SIG-M5 (cell line): Measurements from ENCODE around the gene GHDC.
"Not testable (repeated sequence)": the region's sequence is repeated elsewhere in the genome, so short reads cannot be mapped to it uniquely, and the experiment has no call there.

Experiments used
- DNase-seq: peaks from one replicate; lab custom pipeline; 2025; lab: John Stamatoyannopoulos, UW

The GHDC gene, protein sequence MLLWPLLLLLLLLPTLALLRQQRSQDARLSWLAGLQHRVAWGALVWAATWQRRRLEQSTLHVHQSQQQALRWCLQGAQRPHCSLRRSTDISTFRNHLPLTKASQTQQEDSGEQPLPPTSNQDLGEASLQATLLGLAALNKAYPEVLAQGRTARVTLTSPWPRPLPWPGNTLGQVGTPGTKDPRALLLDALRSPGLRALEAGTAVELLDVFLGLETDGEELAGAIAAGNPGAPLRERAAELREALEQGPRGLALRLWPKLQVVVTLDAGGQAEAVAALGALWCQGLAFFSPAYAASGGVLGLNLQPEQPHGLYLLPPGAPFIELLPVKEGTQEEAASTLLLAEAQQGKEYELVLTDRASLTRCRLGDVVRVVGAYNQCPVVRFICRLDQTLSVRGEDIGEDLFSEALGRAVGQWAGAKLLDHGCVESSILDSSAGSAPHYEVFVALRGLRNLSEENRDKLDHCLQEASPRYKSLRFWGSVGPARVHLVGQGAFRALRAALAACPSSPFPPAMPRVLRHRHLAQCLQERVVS

DNA sequence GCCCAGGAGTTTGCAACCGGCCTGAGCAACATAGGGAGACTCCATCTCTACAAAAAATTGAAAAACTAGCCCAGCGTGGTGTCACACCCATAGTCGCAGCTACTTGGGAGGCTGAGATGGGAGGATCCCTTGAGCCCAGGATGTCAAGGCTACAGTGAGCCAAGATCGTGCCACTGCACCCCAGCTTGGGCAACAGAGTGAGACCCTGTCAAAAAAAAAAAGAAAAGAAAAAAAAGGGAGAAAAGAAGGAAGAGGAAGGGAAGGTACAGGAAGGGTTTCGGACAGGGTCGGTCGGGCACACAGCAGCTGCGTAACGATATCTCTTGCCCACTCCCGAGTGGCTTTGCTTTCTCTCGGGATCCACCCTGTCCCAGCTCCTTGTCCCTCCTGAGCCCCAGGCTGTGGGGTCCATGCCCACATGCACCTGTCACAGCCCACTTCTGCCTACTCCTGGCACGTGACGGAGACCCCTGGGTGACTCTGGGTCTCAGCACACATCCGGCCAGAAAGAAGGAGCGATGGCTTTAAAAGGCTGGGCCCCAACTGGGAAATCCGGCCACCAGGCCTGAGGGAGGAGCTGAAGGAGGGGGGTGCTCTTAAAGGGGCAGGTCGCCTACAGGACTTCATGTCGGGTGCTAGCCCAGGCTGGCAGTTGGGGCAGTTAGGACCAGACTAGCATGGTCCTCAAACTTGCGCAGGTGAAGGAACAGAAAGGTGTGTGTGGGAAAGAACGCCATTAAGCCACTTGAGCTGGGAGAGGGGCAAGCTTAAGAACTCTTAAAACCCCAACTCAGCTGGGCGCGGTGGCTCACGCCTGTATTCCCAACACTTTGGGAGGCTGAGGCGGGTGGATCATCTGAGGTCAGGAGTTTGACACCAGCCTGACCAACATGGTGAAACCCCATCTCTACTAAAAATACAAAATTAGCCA lies at the start of gene GHDC:
Gene GHDC (minus strand): TSS at position 526 of the 931 bp plus-strand sequence. CDS start 913 bp downstream, outside the sequence.
- peak; percentile 22 for DNase-seq

DNA sequence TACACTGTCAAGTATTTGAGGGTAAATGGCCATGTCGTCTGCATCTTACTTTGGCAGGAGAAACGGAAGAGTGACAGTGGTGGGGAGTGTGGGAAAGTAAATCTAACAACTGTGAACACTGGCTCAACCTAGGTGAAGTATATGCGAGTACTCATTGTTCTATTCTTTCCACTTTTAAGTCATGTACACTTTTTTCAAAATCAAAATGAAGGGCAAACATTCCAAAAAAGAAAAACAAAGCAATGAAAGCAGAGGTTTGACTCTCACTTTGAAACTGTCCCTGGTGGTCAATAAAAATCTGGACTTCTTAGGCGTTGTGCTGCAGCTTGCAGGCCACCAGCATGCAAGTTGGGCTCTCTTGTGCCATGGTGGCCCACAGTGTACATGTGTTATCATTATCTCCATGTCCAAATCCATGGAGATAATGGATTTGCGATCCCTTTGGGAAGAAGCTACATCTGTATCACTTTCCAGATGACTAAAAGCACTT lies 49.2 kb upstream of the GHDC start:
- no peak for DNase-seq

DNA sequence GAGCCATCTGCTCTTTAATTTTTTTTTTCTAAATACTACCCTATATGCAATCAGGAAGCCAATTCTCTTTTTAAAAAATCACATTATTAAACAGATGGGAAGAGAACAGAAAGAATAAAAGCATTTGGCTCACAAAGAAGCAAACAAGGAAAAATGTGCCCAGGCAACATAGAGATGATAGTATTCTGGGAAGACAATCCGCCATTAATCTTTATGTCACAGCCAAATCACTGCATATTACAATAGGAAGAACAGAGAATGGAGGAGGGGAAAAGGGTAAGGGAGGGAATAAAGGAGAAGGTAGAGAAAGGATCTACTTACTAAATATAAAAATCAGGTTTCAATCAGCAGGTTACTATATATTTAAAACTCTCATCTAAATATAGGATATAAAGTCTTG lies 47.6 kb upstream of the GHDC start:
- no peak for DNase-seq

DNA sequence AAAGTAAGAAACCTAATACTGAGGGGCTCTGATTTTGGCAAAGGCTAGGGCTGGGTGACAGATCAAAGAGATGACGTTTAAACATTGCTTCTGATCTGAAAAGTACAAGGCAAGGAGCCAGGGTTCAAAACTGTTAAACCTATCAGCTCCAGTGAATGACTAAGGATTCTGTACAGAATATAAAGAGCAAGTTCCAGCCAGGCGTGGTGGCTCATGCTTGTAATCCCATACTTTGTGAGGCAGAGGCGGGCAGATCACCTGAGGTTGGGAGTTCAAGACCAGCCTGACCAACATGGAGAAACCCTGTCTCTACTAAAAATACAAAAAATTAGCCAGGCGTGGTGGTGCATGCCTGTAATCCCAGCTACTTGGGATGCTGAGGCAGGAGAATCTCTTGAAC lies 46.6 kb upstream of the GHDC start:
- DNase-seq = not testable (repeated sequence)

DNA sequence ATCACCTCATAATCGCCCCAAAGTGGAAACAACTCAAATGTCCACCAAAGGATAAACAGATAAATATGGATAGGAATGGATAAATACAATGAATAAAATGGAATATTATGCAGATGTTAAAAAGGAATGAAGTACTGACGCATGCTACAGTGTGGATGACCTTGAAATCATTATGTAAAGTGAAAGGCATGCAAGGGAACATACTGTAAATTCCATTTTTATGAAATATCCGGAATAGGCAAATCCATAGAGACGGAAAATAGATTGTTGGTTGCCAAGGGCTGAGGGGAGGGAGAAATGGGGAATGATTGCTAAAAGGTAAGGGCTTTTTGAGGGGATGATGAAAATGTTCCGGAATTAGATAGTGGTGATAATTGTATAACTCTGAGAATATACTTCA lies 45.9 kb upstream of the GHDC start:
- no peak for DNase-seq

DNA sequence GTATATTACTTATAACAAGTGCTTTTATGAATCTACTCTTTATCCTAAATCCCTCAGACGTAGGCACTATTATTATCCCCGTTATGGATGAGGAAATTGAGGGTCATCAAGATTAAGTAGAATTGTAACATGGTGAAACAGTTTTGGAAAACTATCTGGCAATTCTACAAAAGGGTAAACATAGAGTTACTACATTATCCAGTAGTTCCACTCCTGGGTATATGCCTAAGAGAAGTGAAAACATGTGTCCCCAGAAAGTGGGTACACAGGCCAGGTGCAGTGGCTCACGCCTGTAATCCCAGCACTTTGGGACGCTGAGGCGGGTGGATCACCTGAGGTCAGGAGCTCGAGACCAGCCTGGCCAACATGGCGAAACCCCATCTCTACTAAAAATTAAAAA lies 45.3 kb upstream of the GHDC start:
- not testable (repeated sequence) for DNase-seq

DNA sequence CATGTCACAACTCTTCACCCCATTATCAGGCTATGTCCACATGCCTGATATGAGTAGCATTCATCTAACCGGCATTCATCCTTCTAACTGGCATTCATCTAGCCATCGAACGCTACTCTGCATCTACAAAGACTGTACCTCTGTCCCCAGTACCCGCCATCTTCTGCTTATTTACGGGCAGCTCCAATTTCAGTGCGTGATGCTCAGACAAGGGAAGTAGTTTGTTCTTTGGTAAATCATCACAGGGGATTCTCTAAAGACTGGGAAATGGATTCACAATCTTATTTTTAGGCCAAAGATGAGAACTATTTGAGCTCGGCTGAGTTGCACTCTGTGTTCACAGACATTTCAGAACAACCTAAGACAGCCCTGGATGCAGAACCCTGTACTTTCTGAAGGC lies 42.5 kb upstream of the GHDC start:
- no peak for DNase-seq

DNA sequence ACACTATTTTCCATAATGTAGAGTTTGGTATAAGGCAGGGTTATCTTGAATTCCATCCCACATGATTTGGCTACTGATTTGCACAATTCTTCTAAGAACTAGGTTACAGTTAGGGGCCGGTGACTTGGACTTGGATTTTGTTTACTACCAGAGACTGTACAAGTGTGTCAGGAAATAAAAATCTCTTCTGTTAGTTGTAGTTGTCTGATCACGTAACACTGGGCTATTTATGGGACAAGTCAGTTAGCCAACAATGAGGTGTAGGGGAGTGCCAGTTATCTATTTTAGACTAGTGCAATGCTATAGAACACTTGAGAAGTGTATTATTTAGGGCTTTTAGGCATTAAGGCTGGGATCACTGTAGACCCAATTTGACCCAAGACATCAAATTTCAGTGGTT lies 39.7 kb upstream of the GHDC start:
- no peak for DNase-seq

DNA sequence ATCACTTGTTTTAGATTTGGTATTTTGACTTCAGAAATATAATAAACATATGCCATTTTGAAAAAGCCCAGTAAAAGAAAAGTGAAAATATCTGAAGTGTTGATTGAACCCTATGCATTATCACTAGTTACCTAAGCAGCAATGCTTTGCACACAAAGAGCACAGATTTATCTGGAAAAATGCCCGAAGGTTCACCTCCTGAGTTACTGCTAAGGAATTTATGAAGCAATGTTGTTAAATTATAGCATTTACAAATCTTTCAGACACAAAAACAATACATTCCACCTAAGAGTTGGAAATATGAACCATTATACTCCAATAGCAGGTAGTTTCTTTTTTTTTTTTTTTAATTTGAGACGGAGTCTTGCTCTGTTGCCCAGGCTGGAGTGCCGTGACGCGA lies 38.9 kb upstream of the GHDC start:
- DNase-seq = no peak

DNA sequence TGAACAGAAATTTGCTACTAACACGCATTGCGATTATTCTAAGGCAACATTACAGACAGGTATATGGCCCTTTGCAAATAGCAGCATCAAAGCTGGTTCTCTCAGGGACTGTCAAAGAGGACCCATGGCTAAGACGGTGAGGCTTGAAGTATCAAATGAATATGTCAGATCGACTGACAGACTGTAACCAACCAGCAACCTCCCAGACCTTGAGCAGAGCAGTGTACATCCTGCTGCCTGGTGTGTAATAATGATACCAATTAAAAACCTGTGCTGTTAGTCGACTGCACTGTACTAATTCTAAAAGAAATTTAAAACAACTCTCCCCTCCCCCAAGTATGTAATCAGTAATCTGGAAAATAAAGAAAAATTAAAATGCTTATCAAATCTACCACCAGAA lies 35.9 kb upstream of the GHDC start:
- no peak for DNase-seq

DNA sequence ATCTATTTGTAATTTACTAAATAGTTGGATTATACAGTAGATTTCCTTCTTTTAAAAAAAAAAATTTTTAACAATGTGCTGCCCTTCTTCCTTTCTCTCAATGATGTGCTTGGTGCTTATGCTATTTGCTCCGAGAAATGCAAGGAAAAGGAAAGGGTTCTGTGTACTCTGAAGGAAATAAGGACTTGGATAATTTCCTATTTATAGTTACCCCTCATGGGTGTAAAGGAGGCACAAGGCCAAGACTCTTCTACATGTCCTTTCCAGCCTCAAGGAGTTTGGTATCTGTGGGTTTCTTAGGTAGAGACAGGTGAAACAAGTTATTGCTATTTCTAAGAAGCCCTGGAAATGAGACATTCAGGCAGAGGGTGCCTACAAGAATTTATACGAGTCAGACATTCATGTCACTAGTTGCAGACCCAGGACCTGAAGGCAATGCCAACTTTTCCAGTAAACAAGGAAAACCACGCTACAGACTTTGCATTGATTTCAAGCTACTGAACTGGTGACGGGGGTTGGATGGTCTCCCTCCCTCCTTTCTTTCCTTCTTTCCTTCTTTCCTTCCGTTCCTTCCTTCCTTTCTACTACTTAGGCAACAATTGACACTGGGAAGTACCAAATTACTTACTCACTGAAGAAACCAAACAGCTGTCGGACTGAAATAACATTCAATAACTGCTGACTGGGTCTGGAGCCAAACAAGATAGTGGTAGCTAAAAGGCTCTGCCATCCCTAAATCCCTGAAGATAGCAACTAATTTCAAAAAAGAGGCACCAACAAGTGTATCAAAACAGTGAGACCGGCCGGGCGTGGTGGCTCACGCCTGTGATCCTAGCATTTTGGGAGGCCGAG lies 33.8 kb upstream of the GHDC start:
- no peak for DNase-seq

DNA sequence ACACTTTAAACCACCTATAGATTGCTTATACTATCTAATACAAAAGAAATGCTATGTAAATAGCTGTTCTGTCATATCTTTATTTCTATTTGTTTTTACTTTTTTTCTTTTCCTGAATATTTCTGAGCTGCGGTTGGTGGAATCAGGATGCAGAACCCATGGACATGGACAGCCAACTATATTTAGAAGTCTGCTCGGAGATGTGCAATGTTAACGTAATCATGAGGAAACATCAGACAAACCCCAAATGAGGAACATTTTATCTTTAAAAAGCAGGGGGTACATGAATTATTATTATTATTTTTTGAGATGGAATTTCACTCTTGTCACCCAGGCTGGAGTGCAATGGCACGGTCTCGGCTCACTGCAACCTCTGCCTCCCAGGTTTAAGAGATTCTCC lies 31.4 kb upstream of the GHDC start:
- DNase-seq = no peak

DNA sequence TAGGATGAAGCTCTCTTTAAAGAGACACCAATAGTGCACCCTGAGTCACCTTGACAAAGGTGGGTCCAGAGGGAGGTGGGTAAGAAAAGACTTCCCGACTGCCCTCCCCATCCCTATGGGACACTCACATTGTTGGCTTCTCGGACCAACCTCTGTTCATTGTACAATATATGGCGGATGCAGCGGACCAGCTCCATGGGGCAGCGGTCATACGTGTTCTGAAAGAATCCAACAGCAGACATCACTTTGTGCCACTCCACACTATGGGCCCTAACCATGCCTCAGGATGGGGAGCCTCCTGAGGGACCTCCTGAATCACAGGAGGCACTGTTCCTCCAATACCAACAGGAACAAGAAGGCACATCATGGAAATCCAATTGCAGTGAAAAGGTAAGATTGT lies 30.4 kb upstream of the GHDC start:
- no peak for DNase-seq

DNA sequence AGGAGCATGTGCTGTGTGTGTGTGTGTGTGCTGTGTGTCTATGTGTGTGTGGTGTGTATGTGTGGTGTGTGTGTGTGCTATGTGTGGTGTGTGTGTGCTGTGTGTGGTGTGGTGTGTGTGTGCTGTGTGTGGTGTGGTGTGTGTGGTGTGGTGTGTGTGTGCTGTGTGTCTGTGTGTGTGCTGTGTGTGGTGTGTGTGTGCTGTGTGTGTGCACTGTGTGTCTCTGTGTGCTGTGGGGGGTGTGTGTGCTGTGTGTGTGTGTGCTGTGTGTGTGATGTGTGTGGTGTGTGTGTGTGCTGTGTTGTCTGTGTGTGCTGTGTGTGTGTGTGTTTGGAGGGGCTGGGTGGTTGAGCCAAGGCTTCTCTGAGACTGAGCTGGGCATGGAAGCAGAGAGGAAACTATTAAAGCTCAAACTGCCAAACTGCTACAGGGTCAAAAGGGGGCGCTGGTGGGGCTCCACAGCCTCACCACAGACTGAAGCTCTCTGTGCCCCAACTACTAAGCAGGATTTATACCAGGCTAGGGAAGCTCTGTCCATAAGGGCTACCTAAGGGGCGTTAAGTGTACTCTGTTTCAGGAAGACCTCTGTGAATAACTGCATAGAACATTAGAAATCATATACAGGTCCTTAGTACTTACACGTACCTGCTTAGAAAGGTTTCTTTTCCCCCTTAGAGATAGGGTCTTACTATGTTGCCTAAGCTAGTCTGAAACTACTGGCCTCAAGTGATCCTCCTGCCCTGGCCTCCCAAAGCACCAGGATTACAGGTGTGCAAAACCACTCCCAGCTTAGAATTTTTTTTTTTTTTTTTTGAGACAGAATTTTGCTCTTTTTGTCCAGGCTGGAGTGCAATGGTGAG lies 27.8 kb upstream of the GHDC start:
- DNase-seq = no peak

DNA sequence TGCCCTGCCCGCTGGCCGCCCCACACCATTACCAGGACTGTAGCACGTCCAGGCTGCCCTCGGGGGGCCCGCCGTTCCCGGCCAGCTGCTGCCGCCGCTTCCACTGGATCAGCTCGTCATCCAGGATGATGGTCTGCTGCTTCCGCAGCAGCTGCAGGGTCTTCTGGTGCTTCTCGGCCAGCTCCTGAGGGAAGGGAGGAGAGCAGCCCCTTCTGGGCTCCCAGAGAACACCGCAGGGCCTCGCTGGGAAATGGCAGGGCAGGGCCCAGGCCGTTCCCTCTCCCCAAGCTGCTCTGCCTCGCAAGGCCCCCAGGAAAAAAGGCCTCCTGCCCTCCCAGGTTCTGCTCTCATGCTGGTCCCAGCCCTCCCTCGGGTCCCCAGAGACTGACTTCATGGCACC lies 25.0 kb upstream of the GHDC start:
- DNase-seq = not testable (repeated sequence)

DNA sequence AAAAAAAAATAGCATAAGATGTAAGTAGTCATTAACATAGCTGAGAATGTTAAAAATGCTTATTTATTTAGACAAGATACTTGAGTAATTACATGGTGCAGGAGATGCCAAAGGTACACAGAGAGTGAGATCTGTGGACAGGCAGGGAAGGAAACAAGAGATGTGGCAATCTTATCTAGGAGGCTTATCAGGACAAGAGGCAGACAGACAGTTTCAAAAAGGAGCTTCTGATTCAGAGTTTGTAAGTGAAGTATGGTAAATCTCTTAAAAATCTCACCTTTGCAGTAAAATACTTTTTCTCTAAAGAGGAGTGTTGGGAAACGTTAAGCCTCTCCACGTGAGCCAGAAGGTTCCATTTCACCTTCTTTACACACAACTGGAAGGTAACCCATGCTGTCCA lies 19.9 kb upstream of the GHDC start:
- no peak for DNase-seq

DNA sequence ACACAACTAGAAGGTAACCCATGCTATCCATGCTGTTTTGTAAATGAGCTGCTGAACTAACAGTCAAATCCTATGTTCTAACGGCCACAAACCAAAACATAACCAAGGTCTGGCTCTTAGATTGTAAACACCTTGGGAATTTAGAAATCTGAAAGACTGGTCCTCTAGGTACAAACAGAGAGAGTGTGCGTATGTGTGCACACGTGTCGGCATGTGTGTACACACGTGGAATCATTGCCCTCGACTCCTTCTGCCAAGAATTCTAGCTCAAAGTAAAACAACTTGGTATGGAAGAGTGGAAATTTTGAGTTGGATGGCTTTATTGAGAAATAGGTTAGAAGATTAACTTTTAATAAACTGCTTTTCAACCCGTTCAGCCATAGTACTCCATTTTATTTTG lies 18.1 kb upstream of the GHDC start:
- DNase-seq = no peak

DNA sequence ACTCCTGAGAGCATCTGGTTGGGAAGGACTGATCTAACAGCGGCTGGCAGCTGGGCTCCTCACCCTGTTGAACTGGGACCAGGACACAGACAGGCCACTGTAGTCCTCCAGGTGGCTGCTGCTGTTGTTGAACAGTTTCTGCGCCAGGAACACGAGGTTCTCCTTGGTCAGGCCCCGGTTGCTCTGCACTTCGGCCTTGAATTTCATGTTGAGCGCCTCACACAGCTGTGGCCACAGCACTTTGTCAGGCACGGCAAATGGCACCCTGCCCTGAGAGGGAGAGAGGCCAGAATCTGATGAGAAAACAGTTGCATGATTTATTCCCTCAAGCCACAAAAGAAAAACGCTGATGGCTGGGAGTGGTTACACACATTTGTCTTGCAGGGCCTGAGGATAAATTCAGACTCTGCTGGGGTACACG lies 17.6 kb upstream of the GHDC start:
- not testable (repeated sequence) for DNase-seq

DNA sequence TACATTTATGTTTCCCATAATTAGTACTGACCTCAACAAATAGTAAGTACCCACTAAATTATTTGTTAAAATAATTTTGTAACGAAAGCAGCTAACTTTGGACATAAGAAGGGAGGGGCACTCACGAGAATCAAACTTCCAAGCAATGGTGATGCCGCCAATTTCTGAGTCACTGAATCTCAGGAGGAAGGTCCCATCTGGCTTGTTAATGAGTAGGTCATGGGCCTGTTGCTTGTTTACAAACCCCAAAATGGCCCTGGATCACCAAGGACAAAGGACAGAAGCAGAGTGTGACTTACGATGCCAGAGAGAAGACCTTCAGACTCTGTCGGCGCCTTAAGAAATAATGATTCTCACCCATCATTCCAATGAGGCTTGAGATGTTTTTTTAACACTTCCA lies 15.8 kb upstream of the GHDC start:
- DNase-seq = no peak

DNA sequence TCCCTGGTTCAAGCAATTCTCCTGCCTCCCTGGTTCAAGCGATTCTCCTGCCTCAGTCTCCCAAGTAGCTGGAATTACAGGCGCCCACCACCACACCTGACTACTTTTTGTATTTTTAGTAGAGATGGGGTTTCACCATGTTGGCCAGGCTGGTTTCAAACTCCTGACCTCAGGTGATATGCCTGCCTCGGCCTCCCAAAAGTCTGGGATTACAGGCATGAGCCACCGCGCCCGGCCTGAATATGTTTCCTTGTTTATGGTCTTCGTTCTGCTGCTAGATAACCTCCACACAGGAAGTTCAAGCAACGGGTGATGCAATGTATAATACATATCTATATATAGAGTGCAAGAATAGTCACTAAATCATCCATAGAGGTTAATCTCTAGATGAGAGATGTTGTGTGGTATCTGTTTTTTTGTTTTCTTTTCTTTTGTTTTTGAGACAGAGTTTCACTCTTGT lies 11.9 kb upstream of the GHDC start:
- peak; percentile 40 for DNase-seq

DNA sequence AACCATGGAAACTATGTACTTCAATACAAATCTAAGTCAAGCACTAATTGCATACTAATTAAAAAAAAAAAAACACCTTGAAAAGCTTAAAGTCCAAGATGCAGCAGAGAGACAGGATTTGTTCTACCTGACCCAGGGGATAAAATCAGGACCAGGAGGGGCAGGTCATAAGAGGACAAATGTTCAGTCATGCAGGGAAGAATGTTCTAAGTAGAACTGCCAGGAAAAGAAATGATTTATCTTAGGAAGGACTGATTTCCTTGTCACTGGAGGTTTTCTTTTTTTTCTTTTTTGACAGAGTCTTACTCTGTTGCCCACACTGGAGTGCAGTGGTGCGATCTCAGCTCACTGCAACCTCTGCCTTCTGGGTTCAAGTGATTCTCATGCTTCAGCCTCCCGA lies 9.1 kb upstream of the GHDC start:
- no peak for DNase-seq
